GM21529 (cell line): ENCODE measurements around the gene POLR1E.

ENCODE experiments used
- ATAC-seq: cut with Tn5 transposase; IDR thresholded peaks from one replicate; pipeline ENCODE4 v1.9.1; 2021; ENCODE audit not compliant: unreplicated experiment

Gene POLR1E

GRCh38 chr9:37531699-37532098 is 46.0 kb downstream of the POLR1E start:
- ATAC-seq, result peak; percentile 78

DNA sequence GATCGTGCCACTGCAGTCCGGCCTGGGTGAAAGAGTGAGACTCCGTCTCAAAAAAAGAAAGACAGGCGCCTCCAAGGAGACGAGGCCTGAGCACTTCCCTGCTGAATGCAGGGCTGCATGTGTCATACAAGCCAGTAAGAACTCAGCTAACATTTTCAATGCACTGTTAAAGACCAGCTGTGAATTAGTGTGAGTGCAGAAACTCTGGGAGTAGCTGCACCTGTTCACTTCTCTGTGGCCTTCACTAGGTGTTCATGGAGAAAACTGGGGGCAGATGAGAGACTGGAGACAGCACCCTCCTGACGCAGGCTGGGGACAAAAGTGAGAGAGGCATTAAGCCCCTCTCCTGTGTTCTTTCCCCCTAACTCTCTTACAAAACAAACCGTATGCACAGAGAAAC is 48.7 kb downstream of the POLR1E start:
- no peak for ATAC-seq

GRCh38 chr9:37534901-37535300 is 49.2 kb downstream of the POLR1E start:
- no peak for ATAC-seq

DNA sequence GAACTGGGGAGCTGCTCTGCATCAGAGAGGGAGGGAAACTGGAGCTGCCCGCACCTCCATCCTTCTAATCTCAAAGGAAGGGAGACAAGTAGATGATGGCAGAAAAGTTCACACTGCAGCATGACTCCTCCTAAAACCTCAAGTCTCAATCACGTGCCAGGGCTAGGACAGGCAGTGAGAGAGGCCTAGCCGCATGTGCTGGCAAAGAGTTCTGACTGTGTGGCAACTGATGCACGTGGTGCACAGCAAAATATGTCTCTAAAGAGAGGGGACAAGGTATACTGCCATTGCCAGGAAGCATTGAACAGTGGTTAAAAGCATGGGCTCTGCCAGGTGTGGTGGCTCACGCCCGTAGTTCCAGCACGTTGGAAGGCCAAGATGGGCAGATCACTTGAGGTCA is 52.4 kb downstream of the POLR1E start:
- no peak for ATAC-seq

DNA sequence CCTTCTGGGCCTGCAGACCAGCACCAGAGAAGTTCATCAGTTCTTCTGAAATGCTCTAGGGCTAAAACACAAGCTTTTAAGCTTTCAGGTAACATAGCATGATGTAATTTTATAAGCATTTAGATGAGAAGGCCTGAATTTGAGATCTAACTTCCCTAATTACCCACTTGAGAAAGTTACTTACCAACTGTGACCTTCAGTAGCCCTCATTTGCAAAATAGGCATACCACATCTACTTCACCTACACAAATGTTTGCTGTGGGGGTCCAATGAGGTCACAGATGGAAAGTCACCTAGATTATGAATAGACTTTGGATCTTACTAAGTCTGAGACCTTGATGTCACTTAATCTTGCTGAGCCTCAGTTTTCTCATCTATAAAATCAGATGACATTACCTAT is 53.9 kb downstream of the POLR1E start:
- ATAC-seq, result no peak

DNA sequence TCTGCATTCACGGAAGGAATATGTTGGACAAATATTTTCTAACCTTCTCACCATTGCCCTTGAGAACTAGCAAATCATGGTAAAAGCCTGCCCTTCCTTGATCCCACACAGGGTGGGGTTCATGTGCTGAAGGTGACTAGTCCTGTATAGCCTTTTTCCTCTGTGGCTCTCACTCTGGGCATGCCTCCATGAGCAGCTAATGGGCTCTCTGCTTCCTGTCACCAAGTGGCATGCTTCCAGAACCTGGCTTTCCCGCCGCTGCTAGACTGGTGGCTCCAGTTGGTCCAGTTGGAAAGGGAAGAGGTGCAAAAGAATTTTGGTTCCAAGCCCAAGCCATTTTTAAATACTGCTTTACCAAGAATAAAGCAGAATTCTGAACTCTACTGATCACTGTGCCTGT is 54.9 kb downstream of the POLR1E start:
- no peak for ATAC-seq

DNA sequence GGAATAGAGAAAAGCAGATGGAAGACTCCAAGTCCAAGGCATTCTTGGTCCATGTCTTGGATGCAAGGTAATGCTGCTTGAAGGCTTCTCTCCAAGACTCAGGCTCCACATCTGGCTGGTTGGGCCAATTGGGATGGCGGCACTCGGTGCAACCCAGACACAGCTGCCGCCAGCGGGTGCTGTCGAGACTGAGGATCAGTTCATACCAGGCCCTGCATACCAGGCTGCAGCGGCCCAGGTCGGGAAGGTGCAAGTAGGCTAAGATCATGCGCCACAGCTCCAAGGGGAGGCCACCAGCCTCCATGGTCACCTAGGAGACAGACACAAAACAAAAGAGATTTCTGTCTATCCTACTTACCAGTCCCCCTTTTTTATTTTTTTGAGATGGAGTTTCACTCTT is 55.7 kb downstream of the POLR1E start:
- no peak for ATAC-seq

DNA sequence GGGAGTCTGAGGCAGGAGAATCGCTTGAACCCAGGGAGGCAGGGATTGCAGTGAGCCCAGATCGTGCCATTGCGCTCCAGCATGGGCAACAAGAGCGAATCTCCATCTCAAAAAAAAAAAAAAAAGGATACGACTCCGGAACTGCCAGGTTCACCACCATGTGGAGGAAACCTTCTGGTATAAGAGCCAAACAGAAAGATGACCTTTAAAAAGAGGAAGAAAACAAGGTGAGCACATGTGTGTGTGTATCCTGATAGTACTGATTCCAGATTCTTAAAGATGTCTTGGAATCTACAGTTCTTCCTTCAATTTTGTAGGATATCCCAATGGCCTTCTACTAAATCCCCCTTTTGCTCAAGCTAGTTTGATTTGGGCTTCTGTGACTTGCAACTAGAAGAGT is 56.7 kb downstream of the POLR1E start:
- no peak for ATAC-seq

DNA sequence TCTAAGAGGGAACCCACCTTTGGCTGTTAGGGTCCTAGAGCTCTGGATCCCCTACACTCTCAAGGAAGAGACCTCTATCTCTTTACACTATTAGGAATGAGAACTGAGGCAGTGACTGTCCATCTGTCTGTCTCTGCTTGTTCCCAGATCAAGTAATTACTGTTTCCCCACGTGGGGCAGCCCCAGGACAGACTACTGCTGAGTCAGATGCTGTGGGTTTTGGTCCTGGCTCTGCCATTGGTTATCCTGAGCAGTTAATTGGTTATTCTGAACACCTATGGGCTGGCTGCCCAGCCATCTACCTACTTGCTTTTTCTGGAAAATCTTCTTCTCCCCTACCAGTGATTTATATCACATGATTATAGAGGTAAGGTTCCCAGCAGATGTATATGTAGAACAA is 57.1 kb downstream of the POLR1E start:
- ATAC-seq, result no peak

DNA sequence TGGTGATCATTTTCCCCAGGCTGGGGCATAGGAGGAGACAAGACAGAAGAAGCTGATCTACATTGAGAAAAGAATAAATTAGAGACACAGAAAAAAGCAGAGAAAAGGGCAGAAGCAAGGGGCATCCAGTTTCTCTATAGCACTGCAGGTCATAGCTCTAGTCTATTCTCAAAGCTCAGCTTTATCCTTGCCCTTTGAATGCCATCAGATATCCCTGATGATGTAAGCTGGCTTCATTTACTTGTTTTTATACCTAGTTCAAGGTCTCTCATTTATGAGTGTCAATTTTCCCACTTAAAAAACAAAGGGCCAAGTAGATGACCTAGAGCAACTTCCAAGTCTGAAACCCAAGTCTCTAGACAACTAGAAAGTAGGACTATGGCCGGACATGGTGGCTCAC is 57.7 kb downstream of the POLR1E start:
- ATAC-seq, result no peak

GRCh38 chr9:37547328-37547878 is 61.7 kb downstream of the POLR1E start:
- ATAC-seq, result no peak

DNA sequence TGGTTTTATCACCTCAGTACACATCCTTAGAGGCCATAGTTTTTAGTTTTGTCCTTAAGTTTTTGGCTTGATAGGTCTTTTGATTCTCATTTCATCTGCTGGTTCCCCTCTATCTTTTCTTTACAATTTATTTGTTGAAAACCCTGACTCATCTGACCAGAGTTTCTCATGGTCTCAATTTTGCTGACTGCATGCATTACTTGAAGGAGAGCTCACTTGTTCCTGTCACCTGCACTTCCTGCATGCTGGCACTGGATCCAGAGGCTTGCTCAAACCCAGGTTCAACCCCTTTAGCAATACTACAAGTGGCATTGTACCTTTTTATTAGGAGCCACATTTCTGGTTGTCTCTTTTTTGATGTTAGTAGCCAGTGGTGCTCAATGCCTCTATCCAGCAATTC is 63.8 kb downstream of the POLR1E start:
- no peak for ATAC-seq

GRCh38 chr9:37550781-37551180 is 65.0 kb downstream of the POLR1E start:
- no peak for ATAC-seq

DNA sequence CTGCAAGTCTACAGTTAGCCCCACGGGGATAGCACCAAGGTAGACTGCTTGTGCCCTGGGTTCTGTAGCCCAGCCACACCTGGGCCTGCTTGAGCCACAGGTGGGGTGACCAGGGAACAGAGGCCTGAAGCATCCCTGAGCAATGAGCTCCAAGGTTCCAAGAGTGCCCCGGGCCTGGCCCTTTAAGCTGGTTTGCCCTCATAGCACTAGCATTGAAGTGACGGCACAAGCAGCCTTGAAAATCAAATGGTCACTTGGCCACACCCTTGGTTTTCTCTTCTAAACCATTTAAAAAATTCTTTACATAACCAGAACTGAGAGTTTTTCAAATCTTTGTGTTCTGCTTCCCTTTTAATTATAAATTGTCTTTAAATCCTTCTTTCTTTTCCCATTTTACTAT is 65.7 kb downstream of the POLR1E start:
- no peak for ATAC-seq

- no peak for ATAC-seq
These were observed 66.1 kb downstream of the POLR1E start for GRCh38 chr9:37551888-37552287.
